HCEC 1CT (cell line): ENCODE measurements around the gene INPP5E.

ENCODE experiments used
- DNase-seq: peaks from one replicate; pipeline ENCODE4 v3.0.0-alpha.2; 2017

The INPP5E gene

GRCh38 chr9:136380381-136380780, 59.3 kb downstream of the INPP5E start:
- DNase-seq = no peak

GRCh38 chr9:136379891-136380290, 59.8 kb downstream of the INPP5E start:
- DNase-seq = no peak

GRCh38 chr9:136379401-136379800, 60.2 kb downstream of the INPP5E start:
- no peak for DNase-seq

GRCh38 chr9:136379003-136379287, 60.7 kb downstream of the INPP5E start:
- DNase-seq = no peak
